Measurements from ENCODE around the gene MRPL23. TPM values are rescaled to one million over a fixed set of nuclear protein-coding genes. Genes with fewer than 3 reads are reported as not detected.
"Not testable (repeated sequence)": the region's sequence is repeated elsewhere in the genome, so short reads cannot be mapped to it uniquely, and the experiment has no call there.

Gene MRPL23
- total RNA-seq, 1 donor from 2014 or later, result 102 TPM

DNA sequence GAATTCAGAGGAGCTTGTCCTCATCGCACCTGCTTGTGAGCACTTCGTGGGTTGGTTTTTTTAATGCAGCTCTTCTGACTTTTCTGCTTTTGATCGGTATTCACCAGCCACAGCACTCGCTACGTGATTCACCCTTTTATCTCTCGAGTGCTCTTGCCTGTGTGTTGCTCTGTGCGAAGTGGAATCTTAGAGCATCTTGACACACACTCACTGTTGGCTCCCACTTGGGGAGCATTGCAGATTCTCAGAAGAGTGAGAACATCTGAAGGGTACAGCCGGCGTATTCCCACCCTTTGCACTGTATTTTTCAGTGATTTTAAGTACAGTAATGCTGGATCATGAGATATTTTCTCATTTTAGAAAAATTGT lies 16.7 kb upstream of the MRPL23 start:
- DNase-seq (no peak), ATAC-seq (no peak)
- intact Hi-C loops (cut with micrococcal nuclease), result no loop called here

DNA sequence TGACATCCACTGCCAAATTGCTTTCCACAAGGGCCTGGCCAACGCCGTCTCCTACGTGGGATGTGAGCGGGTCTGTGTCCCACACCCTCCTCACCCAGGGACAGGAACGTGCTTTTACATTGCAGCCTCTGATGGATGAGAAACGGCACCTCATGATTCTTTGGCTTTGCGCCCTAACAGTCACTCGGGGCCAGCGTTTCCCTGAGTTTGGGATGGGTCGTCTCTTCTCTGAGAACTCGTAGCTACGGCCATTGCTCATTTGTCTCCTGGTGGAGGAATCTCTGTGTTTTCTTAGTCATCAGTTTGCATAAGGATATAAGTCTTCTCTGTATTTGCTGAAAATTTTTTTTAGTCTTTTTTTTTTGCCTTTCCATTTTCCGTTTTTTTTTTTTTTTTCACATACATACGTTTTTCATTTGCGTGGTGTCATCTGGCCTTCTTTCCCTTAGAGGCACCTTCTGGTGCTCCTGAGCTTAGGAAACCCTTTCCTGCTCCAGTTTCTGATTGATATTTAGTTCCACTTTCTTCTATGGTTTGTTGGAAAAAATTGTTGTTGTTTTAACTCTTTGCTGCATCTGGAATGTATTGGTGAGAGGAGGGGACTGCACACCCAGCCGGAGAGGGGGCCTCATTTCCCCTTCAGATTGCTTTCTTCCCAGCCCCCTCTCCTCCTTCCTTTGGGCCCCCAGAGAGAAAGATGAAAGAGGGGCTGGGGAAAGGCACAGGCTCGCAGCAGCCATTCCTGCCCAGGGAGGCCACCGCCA lies 15.6 kb upstream of the MRPL23 start:
- intact Hi-C loops (cut with micrococcal nuclease), result no loop called here

DNA sequence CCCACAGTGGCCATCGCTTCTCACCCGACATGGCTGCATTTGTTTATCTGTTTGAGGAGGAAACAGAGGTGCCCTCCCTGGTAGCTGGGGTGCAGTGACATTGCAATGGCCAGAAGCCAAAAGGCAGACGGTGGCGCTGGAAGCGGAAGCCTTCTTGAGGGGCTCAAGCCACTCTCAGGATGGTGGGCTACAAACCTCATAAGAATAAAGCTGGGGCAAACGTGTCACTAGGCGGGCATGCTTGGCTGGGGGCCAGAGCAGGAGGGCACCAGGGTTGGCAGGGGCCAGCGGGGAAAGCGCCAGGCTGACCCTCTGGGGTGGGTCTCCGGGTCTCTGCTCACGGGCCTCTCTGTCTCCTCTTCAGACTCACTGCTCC lies 15.0 kb upstream of the MRPL23 start:
- intact Hi-C loops (cut with micrococcal nuclease), result no loop called here
- DNase-seq (peak; percentile 17), ATAC-seq (no peak)

More for the DNA sequence above, 15.6 kb upstream of the MRPL23 start:
- peak; percentile 63 for DNase-seq
- peak; percentile 33 for ATAC-seq

DNA sequence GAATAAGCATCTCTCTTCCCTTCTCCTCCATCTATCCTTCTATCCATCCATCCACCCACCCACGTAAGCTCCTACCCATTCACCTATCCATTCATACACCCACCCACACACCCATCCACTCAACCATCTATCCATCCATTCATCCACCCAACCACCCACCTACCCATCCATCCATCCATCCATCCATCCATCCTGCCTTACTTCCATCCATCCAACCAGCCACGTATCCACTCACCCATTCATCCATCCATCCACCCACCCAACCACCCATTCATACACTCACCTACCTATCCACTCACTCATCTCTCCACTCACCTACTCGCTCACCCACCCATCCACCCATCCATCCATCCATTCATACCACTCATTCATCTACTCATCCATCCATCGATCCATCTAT lies 14.5 kb upstream of the MRPL23 start:
- DNase-seq (no peak), ATAC-seq (no peak)
- intact Hi-C loops (cut with micrococcal nuclease), result no loop called here

DNA sequence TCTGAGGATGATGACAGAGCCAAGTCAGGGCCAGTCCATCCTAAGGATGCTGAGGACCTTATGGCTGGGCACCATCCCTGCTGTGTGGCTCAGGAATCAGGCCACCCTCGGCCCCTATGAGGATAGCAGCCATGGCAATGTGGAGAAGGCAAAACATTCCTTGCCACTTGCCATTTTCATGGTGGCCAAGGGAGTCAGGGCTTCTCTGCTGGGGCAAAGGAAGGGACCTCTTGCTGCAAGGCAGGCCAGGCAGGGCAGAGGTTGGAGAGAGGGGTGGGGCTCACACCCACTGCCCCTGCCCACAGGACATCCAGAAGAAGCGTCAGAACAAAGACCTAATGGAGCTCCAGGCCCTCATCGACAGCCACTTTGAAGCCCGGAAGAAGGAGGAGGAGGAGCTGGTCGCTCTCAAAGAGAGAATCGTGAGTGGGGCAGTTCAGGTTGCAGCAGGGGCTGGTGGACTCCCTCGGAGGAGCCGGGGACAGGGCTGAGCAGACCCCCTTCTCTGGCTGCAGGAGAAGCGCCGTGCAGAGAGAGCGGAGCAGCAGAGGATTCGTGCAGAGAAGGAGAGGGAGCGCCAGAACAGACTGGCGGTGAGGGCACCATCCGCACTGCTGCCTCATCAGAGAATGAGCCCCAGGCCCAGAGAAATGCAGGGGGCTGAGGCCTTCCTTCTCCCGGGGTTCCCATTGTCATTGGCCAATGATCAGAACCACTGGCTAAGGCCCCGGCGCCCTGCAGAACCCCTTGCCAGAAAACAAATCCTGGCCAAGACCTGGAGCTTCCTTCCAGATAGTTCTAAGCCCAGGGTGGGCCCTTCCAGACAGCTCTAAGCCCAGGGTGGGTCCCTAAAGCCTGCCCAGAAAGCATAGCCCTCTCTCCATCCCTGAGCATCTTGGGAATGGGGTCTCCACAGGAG lies 13.5 kb upstream of the MRPL23 start:
- intact Hi-C loops (cut with micrococcal nuclease), result no loop called here
- no peak for ATAC-seq
- peak; percentile 19 for DNase-seq

- intact Hi-C loops (cut with micrococcal nuclease), result no loop called here
- DNase-seq (peak; percentile 20), ATAC-seq (no peak)
Measured at GRCh38 chr11:1934335-1935155, 12.6 kb upstream of the MRPL23 start.

DNA sequence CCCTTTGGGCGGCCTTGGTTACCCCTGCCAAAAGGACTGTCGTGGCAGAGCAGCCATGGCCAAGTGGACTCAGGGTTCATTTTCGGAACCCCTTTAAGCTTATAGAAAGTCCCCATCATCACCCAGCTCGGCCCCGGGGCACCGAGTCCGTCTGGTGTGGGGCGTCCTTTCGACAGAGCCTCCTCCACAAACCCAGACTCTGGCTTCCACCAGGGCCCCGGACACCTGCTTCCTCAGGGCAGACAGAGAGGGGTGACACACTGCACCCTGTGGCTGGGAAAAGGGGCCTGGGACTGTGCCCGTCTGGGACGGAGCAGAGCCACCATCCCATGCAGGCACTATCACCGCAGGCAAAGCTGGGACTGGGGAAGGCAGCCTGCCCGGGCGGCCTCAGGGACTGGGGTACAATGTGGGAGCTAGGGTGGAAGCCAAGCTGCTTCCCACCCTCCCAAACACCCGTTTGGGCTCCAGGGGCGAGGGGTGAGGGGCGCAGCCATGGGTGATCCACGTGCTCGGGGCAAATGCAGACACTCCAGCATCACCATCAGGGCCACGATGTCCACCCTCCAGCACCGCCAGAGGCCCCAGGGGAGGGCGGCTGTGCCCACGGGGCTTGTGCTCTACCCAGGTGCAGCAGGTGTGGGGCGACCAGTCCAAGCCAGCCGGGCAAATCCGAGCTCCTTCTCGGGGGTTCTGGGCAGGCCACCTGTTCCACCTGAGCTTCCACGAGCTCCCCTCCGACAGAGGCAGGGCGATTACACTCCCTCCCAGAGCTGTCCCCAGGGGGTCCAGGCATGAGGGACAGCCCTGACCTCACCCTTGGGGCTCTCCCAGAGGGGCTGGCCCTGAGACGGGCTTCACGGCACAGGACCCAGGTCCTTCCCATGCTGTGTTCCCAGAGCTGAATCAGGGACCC lies 11.7 kb upstream of the MRPL23 start:
- ATAC-seq (no peak), DNase-seq (peak; percentile 23)
- intact Hi-C loops (cut with micrococcal nuclease), result no loop called here

- ATAC-seq (no peak), DNase-seq (peak; percentile 30)
- intact Hi-C loops (cut with micrococcal nuclease), result no loop called here
Measured at GRCh38 chr11:1936072-1936780, 10.9 kb upstream of the MRPL23 start.

GRCh38 chr11:1936781-1937615 lies 10.1 kb upstream of the MRPL23 start:
- intact Hi-C loops (cut with micrococcal nuclease), result no loop called here
- ATAC-seq (no peak), DNase-seq (peak; percentile 25)

- intact Hi-C loops (cut with micrococcal nuclease), result no loop called here
- ATAC-seq (no peak), DNase-seq (peak; percentile 22)
Measured at GRCh38 chr11:1937616-1938342, 9.4 kb upstream of the MRPL23 start.

DNA sequence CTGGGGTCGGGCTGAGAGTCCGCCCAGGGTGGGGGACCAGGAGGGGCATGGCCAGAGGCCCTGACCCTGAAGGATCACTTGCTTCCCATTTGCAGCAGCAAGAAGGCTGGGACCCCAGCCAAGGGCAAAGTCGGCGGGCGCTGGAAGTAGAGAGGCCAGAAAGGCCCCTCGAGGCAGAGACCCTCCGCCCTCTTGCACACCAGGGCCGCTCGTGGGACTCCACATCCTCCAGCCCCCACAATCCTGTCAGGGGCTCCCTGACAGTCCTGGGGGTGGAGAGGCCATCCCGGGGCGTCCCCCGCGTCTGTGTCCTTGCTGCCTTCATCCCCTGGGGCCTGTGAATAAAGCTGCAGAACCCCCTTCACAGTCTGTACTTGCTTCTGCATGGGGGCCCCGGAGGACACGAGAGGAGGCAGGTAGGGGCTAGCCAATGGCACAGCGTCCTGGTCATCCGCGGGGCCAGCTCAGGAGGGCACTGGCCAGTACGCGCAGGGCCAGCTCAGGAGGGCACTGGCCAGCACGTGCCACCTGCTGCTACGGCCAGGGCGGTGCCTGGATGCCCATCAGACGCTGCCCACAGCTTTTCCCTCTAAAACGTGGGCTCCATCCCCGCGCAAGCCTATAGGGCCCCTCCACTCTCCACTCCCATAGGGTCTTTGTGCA lies 8.7 kb upstream of the MRPL23 start:
- intact Hi-C loops (cut with micrococcal nuclease), result no loop called here
- DNase-seq (peak; percentile 27), ATAC-seq (no peak)

GRCh38 chr11:1939006-1939625 lies 8.0 kb upstream of the MRPL23 start:
- ATAC-seq (peak; percentile 13), DNase-seq (peak; percentile 33)
- intact Hi-C loops (cut with micrococcal nuclease), result no loop called here

GRCh38 chr11:1939788-1940187 lies 7.3 kb upstream of the MRPL23 start:
- DNase-seq; intact Hi-C loops (cut with micrococcal nuclease): not testable (repeated sequence)
- peak; percentile 46 for ATAC-seq

DNA sequence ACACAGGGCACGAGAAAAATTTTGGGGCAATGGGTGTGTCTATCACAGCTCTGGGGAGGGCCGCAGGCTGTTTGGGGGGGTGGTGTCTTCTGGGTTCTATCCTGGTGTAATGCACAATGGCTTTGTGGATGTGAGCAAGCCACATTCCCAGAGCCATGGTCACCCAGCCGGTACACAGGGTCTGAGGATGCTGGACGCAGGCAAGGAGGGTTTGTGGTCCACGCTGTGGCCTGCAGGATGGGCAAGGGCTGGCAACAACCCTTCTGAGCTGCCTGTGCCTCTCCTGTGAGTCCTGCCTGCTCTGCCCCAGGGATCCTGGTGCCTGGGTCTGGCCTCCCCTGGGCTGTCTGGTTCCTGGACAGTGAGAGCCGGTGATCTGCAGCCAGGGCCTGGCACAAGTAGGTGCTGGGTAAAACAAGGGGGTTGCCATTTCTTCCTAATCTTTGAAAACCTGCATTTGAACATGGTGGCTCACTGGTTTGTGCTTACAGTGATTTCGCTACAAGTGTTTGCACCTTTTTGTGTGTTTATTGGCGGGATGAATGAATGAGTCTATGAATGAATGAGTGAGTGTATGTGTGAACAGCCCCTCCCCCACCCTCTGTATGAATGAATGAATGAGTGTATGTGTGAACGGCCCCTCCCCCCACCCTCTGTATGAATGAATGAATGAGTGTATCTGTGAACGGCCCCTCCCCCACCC lies 4.4 kb upstream of the MRPL23 start:
- intact Hi-C loops (cut with micrococcal nuclease), result no loop called here
- peak; percentile 15 for DNase-seq

GRCh38 chr11:1943576-1943975 lies 3.6 kb upstream of the MRPL23 start:
- DNase-seq, result peak; percentile 19
- intact Hi-C loops (cut with micrococcal nuclease), result no loop called here
- ATAC-seq, result no peak

More for the DNA sequence above, 4.4 kb upstream of the MRPL23 start:
- ATAC-seq, result no peak

Measured in left ventricle myocardium superior (tissue), 1 donor.